Tibial nerve (tissue), 4 donors: Measurements from ENCODE around the gene GAL3ST2.

ENCODE experiments used
- EP300 ChIP-seq, 2 donors: sonication (generic); formaldehyde crosslinking; IDR thresholded peaks; one replicate each; pipeline ENCODE4 v1.6.1; 2017; ENCODE audit warnings: antibody characterized with exemption in 2 of 2, mild to moderate bottlenecking in 1 of 2
- POLR2A ChIP-seq, 2 donors: fragments of 450-650 bp; IDR thresholded peaks; one replicate each; pipeline ENCODE4 v1.6.1; 2017; ENCODE audit warnings: antibody characterized with exemption in 2 of 2, mild to moderate bottlenecking in 2 of 2, moderate library complexity in 2 of 2
- TF ChIP-seq, protein P1 (sequence below), 5 experiments: fragments of 200-600 bp in 3 of 5; fragments of 450-650 bp in 2 of 5; sonication (generic) in 3 of 5; IDR thresholded peaks; one replicate each; pipeline ENCODE4 v1.5.1; 2016 to 2019; ENCODE audit warnings: antibody characterized with exemption in 5 of 5, mild to moderate bottlenecking in 3 of 5, moderate library complexity in 2 of 5

DNA sequence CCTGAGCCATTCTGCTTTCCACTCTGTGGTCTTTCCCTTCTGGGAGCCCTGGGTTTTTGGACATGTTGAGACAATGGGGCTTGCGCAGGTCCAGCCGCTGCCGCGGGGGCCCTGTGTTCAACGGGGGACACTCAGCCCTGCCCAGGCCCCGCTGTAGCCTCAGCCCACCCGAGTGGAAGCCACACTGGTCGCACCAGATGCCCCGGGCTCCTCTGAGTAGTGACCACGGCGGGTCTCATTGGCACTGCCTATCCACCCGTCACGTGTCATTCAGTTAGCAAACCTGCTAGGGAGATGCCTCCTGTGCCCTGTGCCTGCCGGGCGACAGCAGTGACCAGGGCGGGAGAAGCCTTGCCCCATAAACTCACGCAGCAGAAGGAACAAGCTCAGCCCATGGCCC is 23.1 kb upstream of the GAL3ST2 start:
- TF ChIP-seq, protein P1, sequence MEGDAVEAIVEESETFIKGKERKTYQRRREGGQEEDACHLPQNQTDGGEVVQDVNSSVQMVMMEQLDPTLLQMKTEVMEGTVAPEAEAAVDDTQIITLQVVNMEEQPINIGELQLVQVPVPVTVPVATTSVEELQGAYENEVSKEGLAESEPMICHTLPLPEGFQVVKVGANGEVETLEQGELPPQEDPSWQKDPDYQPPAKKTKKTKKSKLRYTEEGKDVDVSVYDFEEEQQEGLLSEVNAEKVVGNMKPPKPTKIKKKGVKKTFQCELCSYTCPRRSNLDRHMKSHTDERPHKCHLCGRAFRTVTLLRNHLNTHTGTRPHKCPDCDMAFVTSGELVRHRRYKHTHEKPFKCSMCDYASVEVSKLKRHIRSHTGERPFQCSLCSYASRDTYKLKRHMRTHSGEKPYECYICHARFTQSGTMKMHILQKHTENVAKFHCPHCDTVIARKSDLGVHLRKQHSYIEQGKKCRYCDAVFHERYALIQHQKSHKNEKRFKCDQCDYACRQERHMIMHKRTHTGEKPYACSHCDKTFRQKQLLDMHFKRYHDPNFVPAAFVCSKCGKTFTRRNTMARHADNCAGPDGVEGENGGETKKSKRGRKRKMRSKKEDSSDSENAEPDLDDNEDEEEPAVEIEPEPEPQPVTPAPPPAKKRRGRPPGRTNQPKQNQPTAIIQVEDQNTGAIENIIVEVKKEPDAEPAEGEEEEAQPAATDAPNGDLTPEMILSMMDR (IDR thresholded peaks at IDR 0.05) = no peak
- no peak for TF ChIP-seq POLR2A (IDR thresholded peaks at IDR 0.05)
- no peak for TF ChIP-seq EP300 (IDR thresholded peaks at IDR 0.05)
